Parathyroid adenoma (tissue), 2 donors: ENCODE results near the gene COLEC11.

Experiments used
- H2AFZ ChIP-seq: fragments of 300-600 bp; sonication (generic); one replicate; pipeline ENCODE4 v1.7.0; 2017; ENCODE audit warnings: antibody characterized with exemption, mild to moderate bottlenecking
- H3K27ac ChIP-seq: fragments of 300-600 bp; sonication (generic); one replicate; pipeline ENCODE4 v1.7.0; 2017
- H3K27me3 ChIP-seq: fragments of 300-600 bp; sonication (generic); one replicate; pipeline ENCODE4 v1.7.0; 2017; ENCODE audit warnings: low read length; ENCODE audit not compliant: control insufficient read depth, insufficient read depth
- H3K36me3 ChIP-seq: fragments of 300-600 bp; sonication (generic); one replicate; pipeline ENCODE4 v1.7.0; 2017; ENCODE audit warnings: low read length; ENCODE audit not compliant: control insufficient read depth, insufficient read depth
- H3K4me1 ChIP-seq: fragments of 300-600 bp; sonication (generic); one replicate; pipeline ENCODE4 v1.7.0; 2017; ENCODE audit warnings: control low read depth
- H3K4me2 ChIP-seq: fragments of 300-600 bp; sonication (generic); one replicate; pipeline ENCODE4 v1.7.0; 2017; ENCODE audit warnings: low read length
- H3K4me3 ChIP-seq: fragments of 300-600 bp; sonication (generic); one replicate; pipeline ENCODE4 v1.7.0; 2017; ENCODE audit warnings: low read depth, low read length
- H3K79me2 ChIP-seq: fragments of 300-600 bp; sonication (generic); one replicate; pipeline ENCODE4 v1.7.0; 2017; ENCODE audit warnings: control low read depth
- H3K9ac ChIP-seq: fragments of 300-600 bp; sonication (generic); one replicate; pipeline ENCODE4 v1.7.0; 2017; ENCODE audit warnings: mild to moderate bottlenecking
- H3K9me3 ChIP-seq: fragments of 300-600 bp; sonication (generic); one replicate; pipeline ENCODE4 v1.7.0; 2017; ENCODE audit warnings: low read length; ENCODE audit not compliant: control insufficient read depth
- TF ChIP-seq, protein P1 (sequence below): fragments of 300-600 bp; sonication (generic); IDR thresholded peaks from one replicate; pipeline ENCODE4 v1.7.0; 2017; ENCODE audit warnings: antibody characterized with exemption, mild to moderate bottlenecking
- donor health status: primary hyperparathyroidism.

COLEC11 gene

DNA sequence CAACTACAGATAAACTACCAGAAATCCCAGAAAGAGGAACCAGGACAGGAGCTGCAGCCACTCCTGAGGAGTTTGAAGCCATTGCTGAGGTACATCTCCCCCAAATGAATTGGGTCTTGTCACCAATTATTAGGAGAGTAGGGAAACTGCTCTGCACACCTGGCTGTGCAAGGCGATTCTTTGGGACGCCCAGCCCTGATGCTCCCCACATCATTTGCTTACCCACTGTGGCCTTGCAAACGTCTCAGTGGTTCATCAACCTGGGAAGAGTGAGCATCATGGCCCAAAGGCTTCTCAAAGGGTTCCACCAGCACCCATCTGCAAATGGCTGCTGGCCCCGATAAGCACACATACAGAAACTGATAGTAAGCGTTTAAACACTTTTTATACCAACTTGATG lies 86.7 kb downstream of the COLEC11 start:
- Histone ChIP-seq H3K36me3 (no peaks in the 10 kb centered on the region), H3K9me3 (no peaks in the 10 kb centered on the region), H3K4me1 (no peaks in the 10 kb centered on the region), H3K4me3 (no peak overlapping the region), H3K4me2 (no peak overlapping the region), H2AFZ (no peak overlapping the region), H3K27ac (no peak overlapping the region), H3K79me2 (no peaks in the 10 kb centered on the region), H3K9ac (no peak overlapping the region), H3K27me3 (no peaks in the 10 kb centered on the region)
- TF ChIP-seq, protein P1, sequence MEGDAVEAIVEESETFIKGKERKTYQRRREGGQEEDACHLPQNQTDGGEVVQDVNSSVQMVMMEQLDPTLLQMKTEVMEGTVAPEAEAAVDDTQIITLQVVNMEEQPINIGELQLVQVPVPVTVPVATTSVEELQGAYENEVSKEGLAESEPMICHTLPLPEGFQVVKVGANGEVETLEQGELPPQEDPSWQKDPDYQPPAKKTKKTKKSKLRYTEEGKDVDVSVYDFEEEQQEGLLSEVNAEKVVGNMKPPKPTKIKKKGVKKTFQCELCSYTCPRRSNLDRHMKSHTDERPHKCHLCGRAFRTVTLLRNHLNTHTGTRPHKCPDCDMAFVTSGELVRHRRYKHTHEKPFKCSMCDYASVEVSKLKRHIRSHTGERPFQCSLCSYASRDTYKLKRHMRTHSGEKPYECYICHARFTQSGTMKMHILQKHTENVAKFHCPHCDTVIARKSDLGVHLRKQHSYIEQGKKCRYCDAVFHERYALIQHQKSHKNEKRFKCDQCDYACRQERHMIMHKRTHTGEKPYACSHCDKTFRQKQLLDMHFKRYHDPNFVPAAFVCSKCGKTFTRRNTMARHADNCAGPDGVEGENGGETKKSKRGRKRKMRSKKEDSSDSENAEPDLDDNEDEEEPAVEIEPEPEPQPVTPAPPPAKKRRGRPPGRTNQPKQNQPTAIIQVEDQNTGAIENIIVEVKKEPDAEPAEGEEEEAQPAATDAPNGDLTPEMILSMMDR, result no peak

DNA sequence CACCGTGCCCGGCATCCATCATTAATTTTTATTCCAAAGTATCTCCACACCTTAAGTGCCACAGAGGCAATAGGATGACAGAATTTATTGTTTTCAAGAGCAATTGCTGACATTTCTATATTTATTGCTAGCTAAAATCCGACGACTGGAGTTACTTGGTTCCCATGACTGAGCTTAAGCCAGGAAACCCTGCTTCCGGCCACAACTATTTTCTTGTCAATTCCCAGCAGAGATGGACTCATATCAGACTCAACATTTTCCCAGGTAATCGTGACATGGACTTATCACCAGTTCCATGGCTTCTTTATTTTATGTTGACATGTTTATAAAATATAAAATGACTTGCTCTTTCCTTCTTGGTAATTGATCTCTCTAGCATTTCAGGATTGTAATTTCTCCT lies 87.9 kb downstream of the COLEC11 start:
- no peak overlapping the region for H2AFZ ChIP-seq
- no peaks in the 10 kb centered on the region for H3K36me3 ChIP-seq
- H3K4me3 ChIP-seq, result no peak overlapping the region
- H3K79me2 ChIP-seq, result no peaks in the 10 kb centered on the region
- no peaks in the 10 kb centered on the region for H3K9me3 ChIP-seq
- TF ChIP-seq, protein P1, result no peak
- H3K27me3 ChIP-seq, result no peaks in the 10 kb centered on the region
- H3K27ac ChIP-seq, result no peak overlapping the region
- no peaks in the 10 kb centered on the region for H3K4me1 ChIP-seq
- no peak overlapping the region for H3K9ac ChIP-seq
- H3K4me2 ChIP-seq, result no peak overlapping the region

DNA sequence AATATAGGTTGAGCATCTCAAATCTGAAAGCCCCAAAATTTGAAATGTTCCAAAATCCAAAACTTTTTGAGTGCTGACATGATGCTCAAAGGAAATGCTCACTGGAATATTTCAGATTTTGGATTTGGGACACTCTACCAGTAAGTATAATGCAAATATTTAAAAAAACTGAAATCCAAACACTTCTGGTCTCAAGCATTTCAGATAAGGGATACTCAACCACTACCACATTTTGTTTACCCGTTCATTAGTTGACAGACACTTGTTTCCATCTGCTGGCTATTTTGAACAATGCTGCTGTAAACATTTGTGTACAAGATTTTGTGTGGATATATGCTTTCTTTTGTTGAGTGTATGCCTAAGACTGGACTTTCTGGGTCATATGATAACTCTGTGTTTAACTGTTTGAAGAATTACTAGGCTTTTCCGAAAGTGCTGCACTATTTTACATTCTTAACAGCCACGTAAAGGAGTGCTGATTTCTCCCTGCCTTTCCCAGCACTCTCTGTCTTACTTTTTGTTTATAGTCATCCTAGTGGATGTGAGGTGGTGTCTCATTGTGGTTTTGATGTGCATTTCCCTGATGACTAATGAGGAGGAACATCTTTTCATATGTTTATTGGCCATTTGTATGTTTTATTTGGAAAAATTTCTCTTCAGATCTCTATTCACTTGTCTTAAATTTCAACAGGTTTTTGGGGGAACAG lies 89.0 kb downstream of the COLEC11 start:
- Histone ChIP-seq H3K9me3 (no peaks in the 10 kb centered on the region), H3K9ac (no peak overlapping the region), H3K27me3 (no peaks in the 10 kb centered on the region), H3K4me2 (no peak overlapping the region), H2AFZ (no peak overlapping the region), H3K4me1 (no peaks in the 10 kb centered on the region), H3K79me2 (no peaks in the 10 kb centered on the region), H3K4me3 (no peak overlapping the region), H3K36me3 (no peaks in the 10 kb centered on the region), H3K27ac (no peak overlapping the region)
- TF ChIP-seq, protein P1, result no peak

DNA sequence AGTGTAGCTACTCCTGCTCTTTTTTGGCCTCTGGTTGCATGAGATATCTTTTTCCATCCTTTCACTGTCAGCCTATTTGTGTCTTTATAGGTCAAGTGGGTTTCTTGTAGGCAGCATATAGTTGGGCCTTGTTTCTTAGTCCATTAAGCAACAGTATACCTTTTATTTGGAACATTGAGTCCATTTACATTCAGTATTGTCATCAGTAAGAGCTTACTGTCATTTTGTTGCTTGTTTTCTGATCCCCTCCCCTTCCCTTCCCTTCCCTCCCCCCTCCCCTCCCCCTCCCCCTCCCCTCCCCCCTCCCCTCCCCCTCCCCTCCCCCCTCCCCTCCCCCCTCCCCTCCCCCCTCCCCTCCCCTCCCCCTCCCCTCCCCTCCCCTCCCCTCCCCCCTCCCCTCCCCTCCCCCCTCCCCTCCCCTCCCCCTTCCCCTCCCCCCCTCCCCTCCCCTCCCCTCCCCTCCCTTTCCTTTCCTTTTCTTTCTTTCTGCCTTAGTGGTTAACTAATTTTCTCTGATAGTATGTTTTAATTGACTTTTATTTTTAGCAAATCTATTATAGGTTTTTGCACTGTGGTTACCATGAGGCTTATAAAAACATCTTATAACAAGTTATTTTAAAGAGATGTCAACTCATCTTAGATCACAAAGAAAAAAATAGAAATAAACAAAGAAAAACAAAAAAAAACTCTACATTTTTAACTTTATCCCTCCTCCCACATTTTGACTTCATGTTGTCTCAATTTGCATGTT lies 95.3 kb downstream of the COLEC11 start:
- H3K4me1 ChIP-seq, result no peaks in the 10 kb centered on the region
- no peak overlapping the region for H3K9ac ChIP-seq
- no peak overlapping the region for H3K4me2 ChIP-seq
- no peak overlapping the region for H3K27ac ChIP-seq
- no peaks in the 10 kb centered on the region for H3K36me3 ChIP-seq
- H3K79me2 ChIP-seq, result no peaks in the 10 kb centered on the region
- H3K4me3 ChIP-seq, result no peak overlapping the region
- no peak overlapping the region for H2AFZ ChIP-seq
- no peaks in the 10 kb centered on the region for H3K27me3 ChIP-seq
- TF ChIP-seq, protein P1, result no peak
- no peaks in the 10 kb centered on the region for H3K9me3 ChIP-seq
